Activated naive CD8-positive, alpha-beta T cell treated with anti-CD3 and anti-CD28 coated beads for 36 hours (primary cell): ENCODE data around the gene SMIM30. TPM values are rescaled to one million over a fixed set of nuclear protein-coding genes. Genes with fewer than 3 reads are reported as not detected.
"Not testable (repeated sequence)": the region's sequence is repeated elsewhere in the genome, so short reads cannot be mapped to it uniquely, and the experiment has no call there.

Experiments
- DNase-seq: peaks from one replicate; pipeline ENCODE4 v3.0.0; 2021
- H3K27ac Mint-ChIP-seq: one replicate; pipeline ENCODE4 v1.8.0; 2022; ENCODE audit warnings: mild to moderate bottlenecking, moderate library complexity, mixed read lengths
- H3K27me3 Mint-ChIP-seq: one replicate; pipeline ENCODE4 v1.8.0; 2022; ENCODE audit warnings: mild to moderate bottlenecking, mixed read lengths
- H3K36me3 Mint-ChIP-seq: one replicate; pipeline ENCODE4 v1.8.0; 2021; ENCODE audit warnings: mild to moderate bottlenecking, mixed read lengths
- H3K4me1 Mint-ChIP-seq: one replicate; pipeline ENCODE4 v1.8.0; 2021; ENCODE audit warnings: mixed read lengths
- H3K4me3 Mint-ChIP-seq: one replicate; pipeline ENCODE4 v1.8.0; 2022; ENCODE audit warnings: mild to moderate bottlenecking, moderate library complexity, mixed read lengths
- H3K9me3 Mint-ChIP-seq: one replicate; pipeline ENCODE4 v1.8.0; 2022; ENCODE audit warnings: mixed read lengths
- total RNA-seq, 2 experiments: library from RNA; stranded (reverse); gene quantifications; one replicate each; pipeline ENCODE4 v1.2.3, GENCODE V29; 2021

Gene SMIM30
- total RNA-seq, 2 experiments from 2014 or later, result 51.4 to 55.5 TPM

- no peak overlapping the region for H3K4me3 Mint-ChIP-seq
- no peak for DNase-seq
- H3K4me1 Mint-ChIP-seq, result no peaks in the 10 kb centered on the region
- H3K36me3 Mint-ChIP-seq, result no peaks in the 10 kb centered on the region
- H3K27me3 Mint-ChIP-seq, result no peaks in the 10 kb centered on the region
- H3K9me3 Mint-ChIP-seq, result no peaks in the 10 kb centered on the region
- H3K27ac Mint-ChIP-seq, result no peak overlapping the region
These were observed 9.7 kb upstream of the SMIM30 start for GRCh38 chr7:113128031-113128430.

GRCh38 chr7:113125728-113126127 is 7.4 kb upstream of the SMIM30 start:
- Mint-ChIP-seq H3K4me3 (no peak overlapping the region), H3K27me3 (no peaks in the 10 kb centered on the region), H3K9me3 (no peaks in the 10 kb centered on the region), H3K4me1 (peaks cover 4% of the 10 kb centered on the region), H3K27ac (no peak overlapping the region), H3K36me3 (no peaks in the 10 kb centered on the region)
- no peak for DNase-seq

- no peaks in the 10 kb centered on the region for H3K27me3 Mint-ChIP-seq
- H3K9me3 Mint-ChIP-seq, result no peaks in the 10 kb centered on the region
- peaks cover 3% of the 10 kb centered on the region for H3K36me3 Mint-ChIP-seq
- DNase-seq, result no peak
- H3K4me3 Mint-ChIP-seq, result no peak overlapping the region
- peaks cover 16% of the 10 kb centered on the region for H3K4me1 Mint-ChIP-seq
- H3K27ac Mint-ChIP-seq, result no peak overlapping the region
These were observed 4.4 kb upstream of the SMIM30 start for GRCh38 chr7:113122744-113123143.

DNA sequence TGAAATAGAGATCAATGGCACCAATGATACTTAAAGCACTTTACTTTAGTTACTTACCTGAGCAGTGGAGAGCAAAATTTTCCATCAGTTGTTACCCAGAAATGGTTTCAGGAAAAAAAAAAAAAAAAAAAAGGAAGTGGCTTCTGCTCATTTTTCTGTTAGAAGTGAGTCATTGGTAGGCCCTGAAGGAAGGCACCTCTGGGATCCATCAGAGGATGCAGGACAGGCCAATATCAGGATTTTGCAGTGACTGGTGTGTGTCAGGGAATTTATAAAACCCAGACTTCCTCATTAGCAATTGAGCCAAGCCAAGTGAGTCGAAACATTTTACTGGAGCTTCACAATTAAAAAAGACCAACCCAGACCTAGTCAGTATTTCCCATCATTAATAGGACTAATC is 2.3 kb upstream of the SMIM30 start:
- no peak overlapping the region for H3K27ac Mint-ChIP-seq
- H3K4me1 Mint-ChIP-seq, result peaks cover 22% of the 10 kb centered on the region
- DNase-seq, result no peak
- peaks cover 16% of the 10 kb centered on the region for H3K36me3 Mint-ChIP-seq
- no peaks in the 10 kb centered on the region for H3K27me3 Mint-ChIP-seq
- H3K4me3 Mint-ChIP-seq, result no peak overlapping the region
- H3K9me3 Mint-ChIP-seq, result no peaks in the 10 kb centered on the region

DNA sequence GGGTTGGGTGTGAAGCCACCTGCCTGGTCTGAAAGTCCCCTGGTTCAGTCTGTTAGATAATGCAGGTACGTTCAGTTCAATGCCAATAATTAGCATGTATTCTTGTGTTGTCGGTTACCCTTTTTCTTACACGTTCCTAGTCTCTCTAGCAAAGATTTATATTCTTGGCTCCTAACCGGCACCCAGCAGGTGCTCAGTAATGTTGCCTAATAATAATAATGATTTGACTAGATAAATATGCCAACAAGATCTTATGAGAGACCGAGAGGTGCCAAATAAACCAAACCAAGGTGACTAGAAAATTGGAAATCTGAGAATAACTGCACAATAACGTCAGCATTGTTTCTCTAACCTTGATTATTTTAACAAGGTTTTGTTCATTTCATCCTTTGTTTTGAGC is 1.1 kb upstream of the SMIM30 start:
- Mint-ChIP-seq H3K4me1 (peaks cover 22% of the 10 kb centered on the region), H3K9me3 (no peaks in the 10 kb centered on the region), H3K27ac (no peak overlapping the region), H3K27me3 (no peaks in the 10 kb centered on the region), H3K4me3 (no peak overlapping the region), H3K36me3 (peaks cover 19% of the 10 kb centered on the region)
- DNase-seq, result no peak

DNA sequence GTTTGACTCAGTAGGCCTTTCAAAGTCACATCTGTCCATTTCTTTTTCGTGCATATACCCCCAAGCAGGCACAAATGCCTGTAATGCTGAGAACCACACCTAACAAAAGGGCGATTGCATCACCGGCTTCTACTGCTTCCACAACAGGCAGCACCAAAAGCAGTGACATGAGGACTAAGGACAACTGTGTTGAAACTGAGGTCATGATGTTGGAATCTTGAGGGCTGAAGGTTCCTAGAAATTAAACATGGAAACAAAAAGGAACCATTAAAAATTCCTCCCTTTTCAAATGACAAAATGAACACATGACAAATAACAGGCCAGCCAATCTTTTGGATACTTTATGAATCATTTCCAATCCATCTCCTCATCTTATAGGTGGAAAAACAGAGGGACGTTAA is 980 bp downstream of the SMIM30 start:
- not testable (repeated sequence) for H3K9me3 Mint-ChIP-seq, H3K27me3 Mint-ChIP-seq, DNase-seq
- H3K36me3 Mint-ChIP-seq, result peaks cover 24% of the 10 kb centered on the region
- H3K4me1 Mint-ChIP-seq, result peaks cover 22% of the 10 kb centered on the region
- H3K4me3 Mint-ChIP-seq, result peak overlapping the region; percentile 86
- H3K27ac Mint-ChIP-seq, result peak overlapping the region; percentile 78

- Mint-ChIP-seq H3K4me1 (peaks cover 9% of the 10 kb centered on the region), H3K36me3 (peaks cover 24% of the 10 kb centered on the region), H3K27me3 (no peaks in the 10 kb centered on the region), H3K27ac (no peak overlapping the region), H3K4me3 (no peak overlapping the region), H3K9me3 (no peaks in the 10 kb centered on the region)
- no peak for DNase-seq
These were observed 4.4 kb downstream of the SMIM30 start for GRCh38 chr7:113113912-113114311.

GRCh38 chr7:113109718-113110117 is 8.6 kb downstream of the SMIM30 start:
- no peak overlapping the region for H3K27ac Mint-ChIP-seq
- H3K36me3 Mint-ChIP-seq, result peaks cover 8% of the 10 kb centered on the region
- no peak for DNase-seq
- H3K9me3 Mint-ChIP-seq, result no peaks in the 10 kb centered on the region
- H3K4me3 Mint-ChIP-seq, result no peak overlapping the region
- no peaks in the 10 kb centered on the region for H3K27me3 Mint-ChIP-seq
- H3K4me1 Mint-ChIP-seq, result no peaks in the 10 kb centered on the region

GRCh38 chr7:113100121-113100603 is 18.2 kb downstream of the SMIM30 start:
- H3K27me3 Mint-ChIP-seq, result peaks cover 12% of the 10 kb centered on the region
- H3K4me1 Mint-ChIP-seq, result no peaks in the 10 kb centered on the region
- H3K36me3 Mint-ChIP-seq, result no peaks in the 10 kb centered on the region
- no peak overlapping the region for H3K4me3 Mint-ChIP-seq
- no peaks in the 10 kb centered on the region for H3K9me3 Mint-ChIP-seq
- no peak overlapping the region for H3K27ac Mint-ChIP-seq
- no peak for DNase-seq

DNA sequence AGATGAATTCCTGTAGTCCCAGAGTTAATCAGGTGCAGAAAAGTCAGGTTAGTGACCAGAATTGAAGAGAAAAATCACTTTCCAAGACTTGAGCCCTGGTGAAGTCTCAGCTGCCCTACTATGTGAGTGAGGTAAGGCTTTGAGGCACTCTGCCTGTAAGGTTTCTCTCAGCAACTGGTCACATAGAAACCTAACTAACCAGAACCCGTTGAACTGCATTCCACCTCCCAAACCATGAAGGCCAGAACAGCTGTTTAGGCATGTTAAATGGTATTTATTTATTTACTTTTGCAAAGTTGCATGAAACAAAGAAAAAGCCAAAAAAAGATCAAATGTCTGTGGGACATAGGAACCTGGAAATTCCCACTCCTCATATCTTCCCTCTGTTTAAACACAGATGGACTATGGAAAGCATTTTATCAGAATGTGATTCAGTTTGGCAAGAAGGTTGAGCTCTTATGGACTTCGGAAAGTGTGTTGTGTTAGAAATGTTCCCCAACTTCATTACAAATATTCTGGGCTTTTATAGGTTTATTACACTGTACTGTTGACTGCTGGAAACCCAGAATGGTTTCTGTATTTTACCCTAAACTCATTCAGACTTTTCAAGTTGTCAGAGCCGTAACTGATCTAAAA is 19.0 kb downstream of the SMIM30 start:
- Mint-ChIP-seq H3K27me3 (peaks cover 9% of the 10 kb centered on the region), H3K9me3 (no peaks in the 10 kb centered on the region), H3K27ac (no peak overlapping the region), H3K4me3 (no peak overlapping the region), H3K36me3 (no peaks in the 10 kb centered on the region), H3K4me1 (no peaks in the 10 kb centered on the region)
- DNase-seq, result no peak

DNA sequence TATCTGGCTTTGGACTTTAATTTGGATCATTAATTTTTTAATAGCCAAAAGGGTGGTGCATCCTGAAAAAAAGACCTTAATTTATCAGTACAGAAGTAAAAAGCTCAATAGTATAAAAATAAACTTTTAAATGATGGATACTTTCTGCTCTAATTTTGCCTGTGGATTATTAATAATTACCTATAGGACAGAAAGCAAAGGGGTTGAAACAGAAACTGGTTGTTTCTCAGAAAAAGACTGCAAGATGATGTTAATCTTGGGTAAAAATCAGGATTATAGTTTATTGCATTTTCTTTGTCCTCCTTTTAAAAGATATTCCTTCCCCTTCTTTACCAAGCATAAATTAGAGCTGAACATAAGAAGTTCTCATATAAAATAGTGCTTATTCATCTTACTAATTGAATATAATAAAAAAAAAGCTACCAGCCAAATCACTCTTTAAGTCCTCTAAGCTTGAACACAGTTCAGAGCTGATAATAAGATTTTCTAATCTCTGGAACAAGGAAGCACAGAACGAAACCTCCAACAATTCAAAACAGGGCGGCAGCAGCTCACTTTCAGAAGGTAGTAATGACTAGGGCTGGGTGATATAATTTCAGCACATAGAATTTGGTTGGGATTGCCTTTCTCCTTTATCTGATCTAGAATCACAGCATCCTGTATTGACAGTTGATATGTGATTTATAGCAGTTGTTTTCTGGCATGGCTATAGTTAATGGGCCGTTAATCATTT is 23.7 kb downstream of the SMIM30 start:
- Mint-ChIP-seq H3K4me3 (no peak overlapping the region), H3K36me3 (no peaks in the 10 kb centered on the region), H3K27ac (no peak overlapping the region), H3K4me1 (no peaks in the 10 kb centered on the region), H3K9me3 (no peaks in the 10 kb centered on the region), H3K27me3 (peaks cover 16% of the 10 kb centered on the region)
- no peak for DNase-seq

DNA sequence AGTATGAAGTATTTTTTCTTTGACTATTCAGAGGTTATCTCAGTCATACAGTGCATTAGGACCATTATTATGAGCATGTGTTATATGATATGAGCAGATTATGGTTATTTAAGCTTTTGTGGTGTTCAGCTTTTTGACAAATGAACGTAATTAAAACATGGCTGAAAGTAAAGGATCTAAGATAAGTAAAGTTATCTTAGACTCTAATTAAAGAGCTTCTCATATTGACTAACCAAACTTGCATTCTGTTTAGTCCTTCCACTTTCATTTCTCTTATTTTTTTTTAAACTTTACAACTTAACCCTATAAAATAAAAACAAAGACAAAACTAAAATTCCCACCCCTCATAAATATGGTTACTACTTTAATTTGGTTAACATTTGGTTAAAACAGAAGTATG is 24.8 kb downstream of the SMIM30 start:
- Mint-ChIP-seq H3K4me1 (no peaks in the 10 kb centered on the region), H3K9me3 (no peaks in the 10 kb centered on the region), H3K4me3 (no peak overlapping the region), H3K27ac (no peak overlapping the region), H3K36me3 (no peaks in the 10 kb centered on the region), H3K27me3 (peaks cover 20% of the 10 kb centered on the region)
- no peak for DNase-seq

DNA sequence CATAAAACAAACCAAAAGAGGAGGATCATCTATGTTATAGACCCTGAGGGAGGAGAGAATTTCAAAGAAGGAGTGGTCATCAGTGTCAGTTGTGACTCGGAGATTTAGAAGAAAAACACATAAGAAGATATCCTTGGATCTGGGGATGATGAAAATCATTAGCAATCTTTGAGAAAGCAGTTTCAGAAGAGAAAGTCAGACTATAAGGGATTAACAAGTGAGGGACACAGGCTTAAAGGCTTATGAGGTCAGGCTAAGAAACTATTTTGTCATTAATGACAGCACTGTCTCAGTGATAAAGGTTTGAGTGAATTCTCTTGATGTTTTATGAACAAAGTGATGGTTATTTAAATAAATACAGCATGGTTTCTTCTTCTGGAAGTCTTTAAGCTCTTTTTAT is 25.6 kb downstream of the SMIM30 start:
- Mint-ChIP-seq H3K36me3 (no peaks in the 10 kb centered on the region), H3K27ac (no peak overlapping the region), H3K27me3 (peaks cover 28% of the 10 kb centered on the region), H3K4me3 (no peak overlapping the region), H3K9me3 (no peaks in the 10 kb centered on the region), H3K4me1 (no peaks in the 10 kb centered on the region)
- no peak for DNase-seq

- Mint-ChIP-seq H3K9me3 (no peaks in the 10 kb centered on the region), H3K4me1 (peaks cover 9% of the 10 kb centered on the region), H3K36me3 (no peaks in the 10 kb centered on the region), H3K27me3 (peaks cover 63% of the 10 kb centered on the region), H3K27ac (no peak overlapping the region), H3K4me3 (no peak overlapping the region)
- no peak for DNase-seq
These were observed 31.0 kb downstream of the SMIM30 start for GRCh38 chr7:113087071-113087998.

DNA sequence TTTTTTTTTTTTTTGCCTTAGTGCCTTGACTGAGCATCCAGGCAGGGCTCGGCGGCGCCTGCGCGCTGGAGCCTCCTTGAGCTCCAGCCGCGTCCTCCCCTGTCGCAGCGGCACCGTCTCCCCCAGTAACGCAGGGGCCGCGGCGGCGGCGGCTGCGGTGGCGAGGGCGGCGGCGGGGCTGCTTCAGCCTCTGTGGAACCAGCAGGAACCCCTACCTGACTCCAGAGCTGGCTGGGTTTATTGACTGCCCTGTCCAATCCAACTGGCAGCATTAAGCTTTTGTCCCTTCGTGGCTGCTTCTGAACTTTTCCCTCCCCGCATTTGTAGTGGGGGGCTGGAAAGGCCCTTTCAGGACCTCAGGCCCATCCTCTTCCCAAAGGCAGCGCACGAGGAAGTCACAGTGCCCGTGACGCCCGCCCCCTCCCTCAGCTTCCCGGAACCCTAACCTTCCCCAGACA is 31.9 kb downstream of the SMIM30 start, which contains the start of gene GPR85:
Gene GPR85, minus strand, starts transcription at position 397 of the 458 bp plus-strand sequence. CDS start 2,106 bp downstream, outside the sequence.
- H3K4me1 Mint-ChIP-seq, result peaks cover 9% of the 10 kb centered on the region
- peaks cover 64% of the 10 kb centered on the region for H3K27me3 Mint-ChIP-seq
- no peak within 1 kb of the TSS for H3K27ac Mint-ChIP-seq
- DNase-seq, result peak; percentile 58
- H3K9me3 Mint-ChIP-seq, result no peaks in the 10 kb centered on the region
- no peaks in the 10 kb centered on the region for H3K36me3 Mint-ChIP-seq
- peak within 1 kb of the TSS; percentile 53 for H3K4me3 Mint-ChIP-seq
